Measurements from ENCODE around the gene IRAK2.

Gene IRAK2

DNA sequence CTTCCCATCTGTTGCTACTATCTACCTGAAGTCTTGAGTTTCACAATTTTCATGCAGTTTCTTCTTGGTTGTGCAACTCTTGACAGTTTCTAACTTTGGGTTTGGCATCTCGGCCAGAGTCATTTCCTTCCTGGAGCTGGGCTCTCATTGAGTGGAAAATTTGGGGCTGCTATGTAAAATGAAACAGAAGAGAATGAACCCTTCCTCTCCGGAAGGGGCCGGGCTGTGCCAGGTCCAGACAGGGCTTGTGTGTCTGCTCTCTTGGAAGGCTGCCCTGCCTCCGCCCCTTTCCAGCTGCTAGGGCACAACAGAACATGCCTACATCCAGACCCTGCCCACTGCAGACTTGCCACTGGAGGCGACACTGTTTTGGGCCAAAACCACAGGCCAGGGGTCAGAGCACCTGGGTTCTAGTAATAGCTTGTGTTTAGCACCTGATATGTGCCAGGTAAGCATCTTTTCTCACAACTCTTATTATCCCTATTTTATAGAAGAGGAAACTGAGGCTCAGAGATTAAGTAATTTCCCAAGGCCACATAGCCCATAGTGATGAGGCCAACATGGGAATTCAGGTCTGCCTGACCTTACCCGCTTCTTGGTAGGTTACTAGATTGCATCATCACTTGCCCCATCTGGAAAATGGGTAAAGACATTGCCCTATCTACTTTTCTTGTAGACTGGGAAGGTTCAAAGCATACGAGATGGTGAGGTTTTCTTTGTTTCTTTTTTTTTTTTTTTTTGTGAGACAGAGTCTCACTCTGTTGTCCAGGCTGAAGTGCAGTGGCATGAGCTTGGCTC, 25.0 kb downstream of the IRAK2 start:
- DNase-seq (ENCODE audit: low read depth) = no peak

DNA sequence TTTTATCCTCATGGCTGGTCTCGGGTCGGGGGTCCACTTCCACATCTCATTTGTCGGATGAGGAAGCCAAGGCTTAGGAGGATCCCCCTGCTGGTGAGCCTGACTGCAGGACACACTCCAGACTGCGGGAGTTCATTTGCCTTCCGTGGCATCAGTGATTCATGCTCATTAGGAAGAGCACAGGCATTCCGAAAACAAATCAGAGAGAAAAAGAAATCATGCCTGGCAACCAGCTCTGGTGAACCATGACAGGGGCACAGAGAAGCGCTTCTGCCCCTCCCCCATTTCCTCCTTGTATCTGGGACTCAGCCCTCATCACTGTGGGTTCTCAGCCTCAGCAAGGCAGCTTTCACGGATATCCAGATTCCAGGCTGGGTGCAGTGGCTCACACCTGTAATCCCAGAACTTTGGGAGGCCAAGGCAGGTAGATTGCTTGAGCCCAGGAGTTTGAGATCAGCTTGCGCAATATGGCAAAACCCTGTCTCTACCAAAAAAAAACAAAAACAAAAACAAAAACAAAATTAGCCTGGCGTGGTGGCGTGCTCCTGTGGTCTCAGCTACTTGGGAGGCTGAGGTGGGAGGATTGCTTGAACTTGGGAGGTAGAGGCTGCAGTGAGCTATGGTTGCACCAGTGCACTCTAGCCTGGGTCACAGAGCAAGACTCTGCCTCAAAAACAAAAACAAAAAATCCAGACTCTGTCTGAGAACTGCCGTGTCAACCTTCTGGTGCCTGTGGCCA, 28.4 kb downstream of the IRAK2 start:
- DNase-seq (ENCODE audit: low read depth) = no peak

DNA sequence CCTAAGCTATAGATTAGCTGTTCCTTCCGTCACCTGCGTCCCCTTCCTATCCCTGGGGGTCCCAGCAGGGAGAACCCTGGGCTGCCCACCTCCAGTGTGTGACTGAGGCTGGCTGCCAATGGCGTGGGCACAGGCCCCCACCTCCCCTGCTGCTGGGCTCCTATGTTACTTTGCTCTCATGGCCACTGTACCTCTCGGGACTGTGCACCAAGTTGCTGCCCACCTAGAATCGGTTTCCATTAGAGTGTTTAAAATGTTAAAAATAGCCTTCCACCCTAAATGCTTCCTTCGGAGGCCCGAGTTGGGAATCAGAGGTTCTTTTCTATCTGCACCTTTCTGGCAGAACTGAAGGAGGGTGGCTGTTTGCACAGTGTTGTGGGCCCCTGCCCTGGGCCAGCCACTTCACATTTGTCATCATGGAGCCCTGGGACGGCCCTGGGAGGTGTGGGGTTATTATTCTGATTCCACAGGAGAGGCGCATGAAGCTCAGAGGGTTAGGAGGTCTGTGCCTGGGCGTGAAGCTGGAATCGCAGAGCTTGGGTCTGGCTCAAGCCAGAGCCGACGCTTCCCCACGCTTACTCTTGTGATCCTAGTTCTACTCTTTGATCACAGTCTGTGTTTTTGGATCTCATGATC, 29.1 kb downstream of the IRAK2 start:
- no peak for DNase-seq (ENCODE audit: low read depth)

DNA sequence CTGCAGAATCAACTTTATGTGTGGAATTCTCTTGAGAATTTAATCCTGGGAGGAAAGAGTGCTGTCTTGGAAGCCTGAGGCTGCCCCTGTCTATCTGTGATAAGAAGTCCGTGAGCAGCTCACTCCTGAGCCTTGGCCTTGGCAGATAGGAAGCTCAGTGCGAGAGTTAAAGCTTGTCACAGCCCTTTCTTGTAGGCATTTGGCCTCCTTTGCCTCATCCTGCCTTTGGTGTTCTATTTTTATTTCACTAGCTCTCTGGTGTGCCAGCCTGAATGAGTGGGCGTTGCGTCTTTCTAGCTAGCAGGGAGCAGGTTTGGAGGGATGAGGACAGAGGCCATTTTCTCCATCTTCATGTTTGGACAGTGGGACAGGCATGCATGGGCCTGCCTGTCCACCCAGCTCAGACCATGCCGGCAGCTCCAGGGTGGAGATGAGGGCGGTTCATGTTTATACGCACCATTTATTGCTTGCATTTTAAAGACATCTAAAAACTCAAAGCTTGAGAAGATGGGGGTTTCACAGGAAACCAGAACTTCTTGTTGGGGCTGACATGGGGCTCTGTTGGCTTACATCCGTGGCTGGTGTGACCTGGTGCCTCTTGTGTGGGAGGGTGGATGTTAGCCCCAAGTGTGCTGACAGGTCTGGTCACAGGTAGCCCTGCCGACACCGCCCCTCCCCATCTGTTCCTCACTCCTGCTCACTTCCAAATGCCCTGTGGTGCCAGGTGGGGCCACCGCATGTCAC, 29.8 kb downstream of the IRAK2 start:
- DNase-seq (ENCODE audit: low read depth) = no peak

DNA sequence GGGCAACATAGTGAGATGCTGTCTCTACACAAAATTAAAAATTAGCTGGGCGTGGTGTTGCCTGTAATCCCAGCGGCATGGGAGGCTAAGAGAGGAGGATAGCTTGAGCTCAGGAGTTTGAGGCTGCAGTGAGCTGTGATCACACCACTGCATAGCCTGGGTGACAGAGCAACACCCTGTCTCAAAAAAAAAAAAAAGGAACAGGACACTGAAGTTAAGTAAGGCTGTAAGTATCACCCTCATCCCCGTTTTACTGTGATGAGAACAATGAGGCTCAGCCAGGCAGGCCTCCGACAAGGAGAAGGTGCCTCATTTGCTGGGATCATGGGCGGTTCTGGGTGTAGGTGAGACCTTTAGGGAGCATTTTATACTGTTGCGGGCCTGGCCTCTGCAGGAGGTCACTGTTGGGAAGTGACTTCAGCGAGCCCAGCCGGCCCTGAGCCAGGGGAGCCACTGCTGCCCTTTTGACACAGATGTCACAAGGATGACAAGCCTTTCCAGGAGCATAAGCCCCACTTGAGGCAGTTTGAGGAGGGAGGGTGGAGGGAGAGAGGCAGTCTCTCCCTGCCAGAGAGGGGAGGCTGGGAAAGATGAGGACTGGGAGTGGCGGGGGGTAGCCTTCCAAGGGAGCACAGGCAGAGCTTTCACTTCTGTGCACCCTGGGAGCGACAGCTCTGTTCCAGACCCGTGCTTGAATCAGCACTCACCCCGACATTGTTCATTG, 30.8 kb downstream of the IRAK2 start:
- no peak for DNase-seq (ENCODE audit: low read depth)

DNA sequence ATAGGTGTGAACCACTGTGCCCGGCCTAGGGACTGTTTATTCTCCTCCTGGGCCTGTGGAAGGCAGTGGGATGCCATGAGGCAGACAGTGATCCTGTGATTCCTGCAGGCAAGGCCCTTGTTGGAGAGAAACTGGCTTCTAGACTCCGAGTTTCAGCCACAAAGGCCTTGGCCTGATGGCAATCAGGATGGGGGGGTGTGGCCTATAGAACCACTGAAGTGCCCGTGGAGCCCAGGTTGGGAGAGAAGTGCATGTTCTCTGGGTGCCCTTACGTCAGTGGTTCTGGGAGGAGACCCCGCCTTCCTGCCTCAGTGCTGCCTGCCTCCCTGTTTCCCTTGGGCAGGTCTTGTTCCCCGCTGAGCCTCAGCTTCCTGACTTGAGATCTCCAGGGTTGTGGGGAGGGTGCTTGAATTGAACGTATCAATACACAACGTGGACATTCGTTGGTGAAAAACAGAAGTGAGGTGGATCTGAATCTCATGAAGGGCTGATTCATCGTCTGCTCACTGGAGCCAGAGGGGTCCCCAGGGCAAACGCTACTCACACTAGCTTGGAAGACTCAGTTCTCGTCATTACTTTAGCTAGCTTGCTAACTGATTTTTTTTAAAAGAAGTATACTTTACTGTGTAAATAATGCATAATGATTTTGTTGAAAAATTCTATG, 31.8 kb downstream of the IRAK2 start:
- DNase-seq (ENCODE audit: low read depth) = no peak

DNA sequence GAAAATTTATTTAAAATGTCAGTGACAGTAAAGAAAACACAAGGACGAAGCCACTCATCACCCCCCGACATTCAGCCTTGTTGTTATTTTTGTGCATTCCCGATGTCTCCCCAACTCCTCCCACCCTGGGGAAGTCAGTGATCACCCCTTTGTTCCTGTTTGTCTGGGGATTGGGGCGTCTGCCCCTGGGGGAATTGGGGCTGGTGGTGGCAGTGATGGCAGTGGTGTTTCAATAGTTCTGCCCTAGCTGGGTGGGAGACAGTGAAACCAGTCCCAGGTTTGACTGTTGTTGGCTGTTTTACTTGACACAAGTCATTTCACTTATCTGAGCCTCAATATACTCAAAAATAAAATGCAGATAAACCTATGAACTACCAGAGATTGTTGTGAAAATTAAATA, 33.5 kb downstream of the IRAK2 start:
- DNase-seq (ENCODE audit: low read depth) = no peak

DNA sequence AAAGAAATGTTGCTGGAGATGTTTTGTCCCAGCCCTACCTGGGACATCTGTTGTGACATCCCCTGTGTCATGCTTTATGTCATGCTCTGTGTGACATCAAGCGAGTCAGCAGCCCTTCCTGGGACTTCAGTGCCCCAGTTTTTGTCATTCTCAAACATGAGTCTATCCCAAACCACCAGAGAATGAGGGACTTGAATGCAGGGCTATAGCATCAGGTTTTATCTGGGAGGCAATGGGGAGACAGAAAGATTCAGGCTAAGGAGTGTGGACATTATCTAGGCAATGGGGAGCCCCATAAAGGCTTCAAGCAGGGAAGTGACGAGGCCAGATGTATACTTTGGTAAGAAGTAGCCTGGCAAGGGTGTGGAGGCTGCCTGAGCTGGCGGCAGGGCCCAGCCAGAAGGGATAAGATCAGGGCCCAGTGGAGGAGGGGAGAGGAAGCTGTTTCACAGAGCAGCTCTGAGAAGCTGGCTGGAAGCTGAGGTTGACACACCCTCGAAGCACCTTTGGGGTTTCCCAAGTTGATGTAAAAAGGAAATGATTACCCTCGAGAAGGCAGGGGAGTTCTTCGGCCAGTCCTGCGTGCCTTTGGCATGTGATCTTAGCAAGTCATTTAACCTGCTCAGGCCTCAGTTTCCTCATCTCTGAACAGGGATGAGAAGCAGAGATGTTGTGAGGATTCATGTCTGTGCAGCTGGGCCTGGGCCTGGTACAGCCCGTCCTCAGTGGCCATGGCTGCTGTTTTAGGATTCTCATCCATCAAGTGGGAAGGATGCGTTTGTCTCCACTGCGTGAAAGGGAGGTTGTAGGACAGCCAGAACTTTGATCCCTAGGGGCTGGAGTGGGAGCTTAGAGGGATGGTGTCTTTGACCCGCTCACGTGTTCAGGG, 34.3 kb downstream of the IRAK2 start:
- peak; percentile 54 for DNase-seq (ENCODE audit: low read depth)

DNA sequence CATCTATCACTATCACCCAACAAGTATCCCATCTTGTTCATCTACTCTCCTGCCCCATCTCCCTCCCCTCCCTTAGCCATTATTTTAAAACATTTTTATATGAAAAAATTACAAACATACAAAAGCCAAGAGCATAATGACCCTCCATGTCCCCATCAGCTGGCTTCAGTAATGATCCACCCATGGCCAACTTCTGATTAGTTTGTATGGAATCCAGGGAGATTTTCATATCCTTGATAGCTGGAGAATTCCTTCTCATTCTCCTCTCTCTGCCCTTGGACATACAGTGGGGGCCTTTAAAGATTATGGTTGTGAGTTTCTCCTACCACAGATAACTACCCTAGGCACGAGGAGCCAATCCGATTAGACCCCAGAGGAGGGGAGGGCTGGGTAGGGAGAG, 40.2 kb downstream of the IRAK2 start:
- DNase-seq (ENCODE audit: low read depth) = no peak

DNA sequence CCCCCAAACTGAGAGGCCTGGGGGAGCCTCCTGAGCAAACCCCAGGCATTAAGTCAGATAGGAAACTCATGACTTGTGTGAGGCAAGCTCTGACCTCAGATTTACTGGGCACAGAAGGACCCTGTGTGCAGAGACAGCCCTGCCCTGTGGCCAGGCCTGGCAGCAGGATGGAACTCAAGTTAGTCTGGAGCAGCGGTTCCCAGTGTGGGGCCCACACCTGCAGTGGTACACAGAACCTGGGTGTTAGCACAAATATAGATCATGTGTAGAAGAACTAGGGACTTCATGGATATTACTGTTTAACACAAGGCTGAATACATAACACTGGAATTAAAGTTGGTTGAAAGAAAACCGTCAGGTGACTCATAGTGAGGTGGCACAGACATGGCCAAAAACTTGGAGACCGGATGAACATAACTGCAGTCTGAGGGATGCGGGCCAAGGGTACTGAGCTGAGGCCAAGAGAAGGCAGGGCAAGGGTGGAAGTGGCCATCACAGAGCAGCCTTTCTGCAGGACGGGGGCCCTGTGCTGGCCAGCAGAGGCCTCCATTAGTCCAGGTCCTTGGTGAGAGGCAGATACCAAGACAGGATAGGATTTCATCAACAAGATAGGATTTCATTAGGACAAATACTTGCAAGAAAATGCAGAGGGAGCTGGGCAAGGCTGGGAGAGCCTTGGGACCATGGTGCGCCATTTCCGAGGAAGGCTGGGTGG, 40.9 kb downstream of the IRAK2 start:
- DNase-seq (ENCODE audit: low read depth) = no peak

DNA sequence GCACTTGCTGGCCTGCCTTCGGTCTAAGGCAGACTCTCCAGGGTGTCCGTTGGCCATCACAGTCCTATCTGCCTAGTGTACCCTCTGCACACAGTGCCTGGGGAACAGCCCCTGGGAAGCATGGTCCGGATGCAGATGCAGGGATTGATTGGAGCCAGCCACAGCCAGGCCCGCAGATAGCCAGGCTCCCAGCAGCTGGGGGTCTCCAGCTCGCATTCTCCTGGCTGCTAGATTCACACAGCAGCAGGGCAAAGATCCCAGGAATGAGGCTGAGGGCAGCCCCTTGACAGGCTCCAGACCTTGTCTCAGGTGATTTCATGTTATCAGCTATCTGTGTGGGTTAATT, 41.4 kb downstream of the IRAK2 start:
- DNase-seq (ENCODE audit: low read depth) = no peak

DNA sequence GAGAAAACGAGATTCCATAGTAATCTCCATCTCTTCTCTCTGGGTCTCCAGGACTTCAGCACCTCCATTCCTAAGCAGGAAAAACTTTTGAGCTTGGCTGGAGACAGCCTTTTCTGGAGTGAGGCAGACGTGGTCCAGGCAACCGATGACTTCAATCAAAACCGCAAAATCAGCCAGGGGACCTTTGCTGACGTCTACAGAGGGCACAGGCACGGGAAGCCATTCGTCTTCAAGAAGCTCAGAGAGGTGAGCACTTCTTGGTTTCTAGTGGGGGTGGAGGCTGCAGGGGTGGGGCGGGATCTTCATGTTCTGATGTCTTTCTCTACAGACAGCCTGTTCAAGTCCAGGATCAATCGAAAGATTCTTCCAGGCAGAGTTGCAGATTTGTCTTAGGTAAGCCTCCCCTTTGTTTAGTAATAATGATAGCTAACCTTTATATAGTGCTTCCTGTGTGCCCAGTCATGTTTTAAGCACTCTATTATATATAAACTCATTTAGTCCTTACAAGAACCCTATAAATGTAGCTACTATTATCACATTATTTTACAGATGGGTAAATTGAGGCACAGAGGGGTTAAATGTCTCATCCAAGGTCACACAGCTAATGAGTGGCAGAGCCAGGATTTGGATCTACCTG, 48.6 kb downstream of the IRAK2 start:
- DNase-seq (ENCODE audit: low read depth) = no peak

DNA sequence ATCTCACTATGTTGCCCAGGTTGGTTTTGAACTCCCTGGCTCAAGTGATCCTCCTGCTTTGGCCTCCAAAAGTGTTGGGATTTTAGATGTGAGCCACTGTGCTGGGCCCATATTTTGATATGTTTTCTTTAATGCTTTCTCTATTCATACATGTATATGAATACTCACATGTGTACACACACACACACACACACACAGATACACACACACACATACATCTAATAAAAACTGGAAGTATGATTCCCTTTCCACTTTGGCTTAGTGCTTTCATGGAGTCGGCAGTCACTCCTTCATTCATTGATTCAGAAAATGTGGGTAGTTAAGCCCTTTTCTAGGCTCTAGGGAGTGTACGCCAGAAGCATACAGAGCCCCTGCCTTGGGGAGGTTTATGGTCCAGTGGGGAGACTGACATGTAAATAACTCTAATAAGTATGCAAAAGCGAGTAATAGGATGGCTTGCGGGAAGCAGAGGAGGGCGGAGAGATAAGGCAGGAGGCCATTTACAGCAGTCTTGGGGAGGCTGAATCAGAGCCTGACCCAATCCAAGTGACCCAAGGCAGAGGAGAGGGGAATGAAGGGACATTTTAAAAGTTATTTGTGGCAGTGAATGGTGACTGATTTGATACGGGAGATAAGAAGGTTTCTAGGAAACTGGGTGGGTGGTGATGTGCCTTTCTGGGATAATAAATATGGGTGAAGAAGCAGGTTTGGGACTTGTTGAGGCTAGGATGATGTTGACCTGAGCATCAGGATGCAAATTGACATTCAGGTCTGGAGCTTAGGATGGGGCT, 51.1 kb downstream of the IRAK2 start:
- DNase-seq (ENCODE audit: low read depth) = no peak

DNA sequence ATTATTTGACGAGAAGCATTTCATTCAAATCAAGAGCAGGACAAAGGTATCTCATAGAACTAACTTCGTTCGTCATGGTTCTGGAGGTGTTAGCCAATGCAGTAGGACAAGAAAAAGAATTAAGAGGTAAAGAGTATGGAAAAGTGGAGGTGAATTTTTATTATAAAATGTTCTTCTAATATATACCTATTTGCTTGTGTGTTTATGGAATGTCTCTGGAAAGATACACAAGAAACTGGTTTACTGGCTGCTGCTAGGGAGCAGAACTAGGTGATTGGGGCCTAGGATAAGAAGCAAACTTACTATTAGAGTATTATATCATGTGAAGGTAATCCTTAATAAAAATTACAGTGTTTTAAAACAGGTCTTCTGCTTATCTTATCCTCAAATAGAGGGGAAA, 52.6 kb downstream of the IRAK2 start:
- no peak for DNase-seq (ENCODE audit: low read depth)

DNA sequence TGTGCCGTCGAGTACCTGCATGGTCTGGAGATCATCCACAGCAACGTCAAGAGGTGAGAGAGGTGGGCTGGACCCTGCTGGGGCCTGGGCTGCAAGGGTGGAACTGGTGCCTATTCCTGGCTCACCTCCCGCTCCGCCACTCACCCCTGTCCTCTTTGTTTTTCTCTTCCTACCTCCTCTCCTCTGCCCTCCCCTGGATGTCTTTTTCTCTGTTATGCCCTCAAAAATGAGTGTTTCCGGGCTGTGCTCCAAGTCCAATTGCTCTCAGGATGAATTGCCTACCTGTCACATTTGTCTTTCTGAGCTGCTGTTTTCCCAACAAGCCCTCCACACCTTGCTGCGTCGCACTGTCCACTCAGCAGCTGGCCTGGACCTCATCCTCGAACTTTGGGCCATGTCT, 55.0 kb downstream of the IRAK2 start:
- DNase-seq (ENCODE audit: low read depth) = no peak

DNA sequence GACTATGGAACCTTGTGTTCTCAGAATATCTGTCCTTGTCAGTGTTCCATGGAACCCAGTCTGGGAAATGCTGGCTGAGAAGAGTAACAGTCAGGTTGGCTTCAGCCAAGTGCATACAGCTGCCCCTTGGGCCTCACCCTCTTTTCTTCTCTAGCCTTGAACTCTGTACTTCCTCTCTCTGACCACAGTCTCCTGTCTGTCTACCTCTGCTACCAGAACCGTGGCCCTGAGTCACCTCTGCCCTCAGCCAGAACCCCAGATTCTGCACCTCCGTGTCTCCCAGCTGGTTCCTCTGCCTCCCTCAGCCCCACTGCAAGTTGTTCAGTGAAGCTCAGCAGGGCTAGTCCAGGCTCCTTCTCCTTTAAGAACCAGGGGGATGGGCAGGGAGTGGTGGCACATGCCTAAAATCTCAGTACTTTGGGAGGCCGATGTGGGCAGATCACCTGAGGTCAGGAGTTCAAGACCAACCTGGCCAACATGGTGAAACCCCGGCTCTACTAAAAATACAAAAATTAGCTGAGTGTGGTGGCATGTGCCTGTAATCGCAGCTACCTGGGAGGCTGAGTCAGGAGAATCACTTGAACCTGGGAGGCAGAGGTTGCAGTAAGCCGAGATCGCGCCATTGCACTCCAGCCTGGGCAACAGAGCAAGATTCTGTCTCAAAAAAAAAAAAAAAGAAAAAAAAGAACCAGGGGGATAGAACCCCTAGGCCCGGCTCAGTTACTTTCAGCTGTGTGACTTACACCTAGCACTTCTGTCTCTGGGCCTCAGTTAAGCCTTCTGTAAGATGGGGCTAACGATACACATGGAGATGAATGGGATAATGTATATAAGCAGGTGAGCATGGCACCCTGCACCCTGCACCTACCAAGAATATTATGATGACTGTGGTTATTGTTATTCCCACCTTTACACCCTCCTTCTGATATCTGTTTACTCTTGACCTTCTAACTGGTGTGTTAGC, 59.2 kb downstream of the IRAK2 start:
- DNase-seq (ENCODE audit: low read depth) = no peak
